ENCODE measurements around the gene OSBPL7.

Gene OSBPL7

DNA sequence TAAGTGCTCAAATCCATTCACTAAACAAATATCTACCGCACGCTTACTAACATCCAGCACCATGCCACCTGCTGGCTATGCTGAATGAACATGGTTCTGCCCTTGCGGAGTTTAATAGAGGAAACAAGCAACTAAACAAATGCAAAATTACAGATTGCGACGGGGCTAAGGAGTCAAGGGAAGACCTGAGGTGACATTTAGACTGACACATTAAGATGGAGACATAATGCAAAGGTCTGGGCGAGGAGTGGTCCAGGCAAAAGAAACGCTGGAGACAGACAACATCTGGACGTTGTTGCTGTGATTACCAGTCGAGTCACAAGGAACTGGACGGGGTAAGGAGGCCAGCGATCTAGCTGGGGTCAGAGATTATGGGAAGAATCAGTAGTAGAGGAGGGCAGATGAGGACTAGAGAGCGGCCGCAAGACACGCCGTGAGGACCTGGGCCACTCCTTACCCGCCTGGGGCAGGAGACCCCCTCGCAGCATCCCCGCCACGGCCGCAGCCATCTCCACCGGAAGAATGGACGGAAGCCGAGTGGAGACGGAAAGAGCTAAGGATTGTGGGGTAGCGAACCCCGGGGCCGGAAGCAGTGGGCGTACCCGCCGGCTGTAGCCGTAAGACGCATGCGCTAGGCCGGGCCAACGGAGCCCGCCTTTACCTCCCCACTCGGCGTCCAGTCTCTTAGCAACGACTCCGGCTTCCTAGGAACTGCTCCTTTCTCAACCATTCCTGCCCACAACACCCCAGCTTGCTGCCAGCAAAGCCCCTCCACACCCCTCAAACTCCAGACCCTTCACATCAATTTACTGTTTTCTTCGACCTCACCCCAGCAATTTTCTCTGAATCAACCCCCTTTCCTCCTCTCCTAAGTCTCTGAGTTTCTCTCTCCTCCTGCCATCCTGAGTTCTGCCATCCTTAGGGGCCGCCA, 9.7 kb upstream of the OSBPL7 start, which contains the start of the genes LRRC46 and MRPL10 (continued):
- TF ChIP-seq, protein P1, sequence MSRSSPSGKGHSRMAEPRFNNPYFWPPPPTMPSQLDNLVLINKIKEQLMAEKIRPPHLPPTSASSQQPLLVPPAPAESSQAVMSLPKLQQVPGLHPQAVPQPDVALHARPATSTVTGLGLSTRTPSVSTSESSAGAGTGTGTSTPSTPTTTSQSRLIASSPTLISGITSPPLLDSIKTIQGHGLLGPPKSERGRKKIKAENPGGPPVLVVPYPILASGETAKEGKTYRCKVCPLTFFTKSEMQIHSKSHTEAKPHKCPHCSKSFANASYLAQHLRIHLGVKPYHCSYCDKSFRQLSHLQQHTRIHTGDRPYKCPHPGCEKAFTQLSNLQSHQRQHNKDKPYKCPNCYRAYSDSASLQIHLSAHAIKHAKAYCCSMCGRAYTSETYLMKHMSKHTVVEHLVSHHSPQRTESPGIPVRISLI (tag by site-specific recombination; IDR thresholded peaks at IDR 0.05): no peak
- TF ChIP-seq, protein P2, sequence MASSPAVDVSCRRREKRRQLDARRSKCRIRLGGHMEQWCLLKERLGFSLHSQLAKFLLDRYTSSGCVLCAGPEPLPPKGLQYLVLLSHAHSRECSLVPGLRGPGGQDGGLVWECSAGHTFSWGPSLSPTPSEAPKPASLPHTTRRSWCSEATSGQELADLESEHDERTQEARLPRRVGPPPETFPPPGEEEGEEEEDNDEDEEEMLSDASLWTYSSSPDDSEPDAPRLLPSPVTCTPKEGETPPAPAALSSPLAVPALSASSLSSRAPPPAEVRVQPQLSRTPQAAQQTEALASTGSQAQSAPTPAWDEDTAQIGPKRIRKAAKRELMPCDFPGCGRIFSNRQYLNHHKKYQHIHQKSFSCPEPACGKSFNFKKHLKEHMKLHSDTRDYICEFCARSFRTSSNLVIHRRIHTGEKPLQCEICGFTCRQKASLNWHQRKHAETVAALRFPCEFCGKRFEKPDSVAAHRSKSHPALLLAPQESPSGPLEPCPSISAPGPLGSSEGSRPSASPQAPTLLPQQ (tag by site-specific recombination; IDR thresholded peaks at IDR 0.05): 0 out of 2 replicates have a peak, but pooled peaks have one; percentile 59
- TF ChIP-seq OSR2 (tag by site-specific recombination; IDR thresholded peaks at IDR 0.05) (peak; percentile 32; the same call in 1 of the 2 replicates), ZNF10 (tag by site-specific recombination; IDR thresholded peaks at IDR 0.05) (no peak), ZNF561 (tag by site-specific recombination; IDR thresholded peaks at IDR 0.05; ENCODE audit: borderline replicate concordance) (no peak), ZNF391 (tag by site-specific recombination; IDR thresholded peaks at IDR 0.05; ENCODE audit: borderline replicate concordance, low read depth) (peak; percentile 41; the same call in 1 of the 2 replicates), ZNF521 (tag by site-specific recombination; IDR thresholded peaks at IDR 0.05) (no peak), ZNF558 (tag by site-specific recombination; IDR thresholded peaks at IDR 0.05) (no peak), ZNF155 (tag by site-specific recombination; IDR thresholded peaks at IDR 0.05) (no peak), ZNF596 (tag by site-specific recombination; IDR thresholded peaks at IDR 0.05) (no peak), ZNF266 (tag by site-specific recombination; IDR thresholded peaks at IDR 0.05; ENCODE audit: low read depth) (no peak), ZNF777 (tag by site-specific recombination; IDR thresholded peaks at IDR 0.05; ENCODE audit: borderline replicate concordance) (no peak), YY2 (tag by site-specific recombination; IDR thresholded peaks at IDR 0.05) (peak; percentile 95), ZNF664 (tag by site-specific recombination; IDR thresholded peaks at IDR 0.05) (no peak), ZNF792 (tag by site-specific recombination; IDR thresholded peaks at IDR 0.05) (no peak), ZNF335 (tag by site-specific recombination; conservative IDR thresholded peaks at IDR 0.05) (peak; percentile 73), ZNF610 (tag by site-specific recombination; IDR thresholded peaks at IDR 0.05; ENCODE audit: borderline replicate concordance) (no peak), ZBTB48 (tag by site-specific recombination; IDR thresholded peaks at IDR 0.05) (no peak), ZNF654 (tag by site-specific recombination; IDR thresholded peaks at IDR 0.05; ENCODE audit: low read depth) (no peak), ZNF660 (tag by site-specific recombination; IDR thresholded peaks at IDR 0.05) (no peak; the same call in 1 of the 2 replicates), KLF1 (tag by site-specific recombination; IDR thresholded peaks at IDR 0.05) (0 out of 2 replicates have a peak, but pooled peaks have one; percentile 28), ZNF785 (tag by site-specific recombination; IDR thresholded peaks at IDR 0.05) (no peak), SCRT2 (tag by site-specific recombination; IDR thresholded peaks at IDR 0.05) (peak; percentile 59), ZNF394 (tag by site-specific recombination; IDR thresholded peaks at IDR 0.05; ENCODE audit: borderline replicate concordance) (peak; percentile 41; the same call in 1 of the 2 replicates), HOXA7 (CRISPR knock-in tag; IDR thresholded peaks at IDR 0.05; ENCODE audit: borderline replicate concordance) (no peak)
- TF ChIP-seq, protein P3, sequence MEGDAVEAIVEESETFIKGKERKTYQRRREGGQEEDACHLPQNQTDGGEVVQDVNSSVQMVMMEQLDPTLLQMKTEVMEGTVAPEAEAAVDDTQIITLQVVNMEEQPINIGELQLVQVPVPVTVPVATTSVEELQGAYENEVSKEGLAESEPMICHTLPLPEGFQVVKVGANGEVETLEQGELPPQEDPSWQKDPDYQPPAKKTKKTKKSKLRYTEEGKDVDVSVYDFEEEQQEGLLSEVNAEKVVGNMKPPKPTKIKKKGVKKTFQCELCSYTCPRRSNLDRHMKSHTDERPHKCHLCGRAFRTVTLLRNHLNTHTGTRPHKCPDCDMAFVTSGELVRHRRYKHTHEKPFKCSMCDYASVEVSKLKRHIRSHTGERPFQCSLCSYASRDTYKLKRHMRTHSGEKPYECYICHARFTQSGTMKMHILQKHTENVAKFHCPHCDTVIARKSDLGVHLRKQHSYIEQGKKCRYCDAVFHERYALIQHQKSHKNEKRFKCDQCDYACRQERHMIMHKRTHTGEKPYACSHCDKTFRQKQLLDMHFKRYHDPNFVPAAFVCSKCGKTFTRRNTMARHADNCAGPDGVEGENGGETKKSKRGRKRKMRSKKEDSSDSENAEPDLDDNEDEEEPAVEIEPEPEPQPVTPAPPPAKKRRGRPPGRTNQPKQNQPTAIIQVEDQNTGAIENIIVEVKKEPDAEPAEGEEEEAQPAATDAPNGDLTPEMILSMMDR (tag by site-specific recombination; IDR thresholded peaks at IDR 0.05): peak; percentile 46; the same call in 1 of the 2 replicates
- TF ChIP-seq, protein P4, sequence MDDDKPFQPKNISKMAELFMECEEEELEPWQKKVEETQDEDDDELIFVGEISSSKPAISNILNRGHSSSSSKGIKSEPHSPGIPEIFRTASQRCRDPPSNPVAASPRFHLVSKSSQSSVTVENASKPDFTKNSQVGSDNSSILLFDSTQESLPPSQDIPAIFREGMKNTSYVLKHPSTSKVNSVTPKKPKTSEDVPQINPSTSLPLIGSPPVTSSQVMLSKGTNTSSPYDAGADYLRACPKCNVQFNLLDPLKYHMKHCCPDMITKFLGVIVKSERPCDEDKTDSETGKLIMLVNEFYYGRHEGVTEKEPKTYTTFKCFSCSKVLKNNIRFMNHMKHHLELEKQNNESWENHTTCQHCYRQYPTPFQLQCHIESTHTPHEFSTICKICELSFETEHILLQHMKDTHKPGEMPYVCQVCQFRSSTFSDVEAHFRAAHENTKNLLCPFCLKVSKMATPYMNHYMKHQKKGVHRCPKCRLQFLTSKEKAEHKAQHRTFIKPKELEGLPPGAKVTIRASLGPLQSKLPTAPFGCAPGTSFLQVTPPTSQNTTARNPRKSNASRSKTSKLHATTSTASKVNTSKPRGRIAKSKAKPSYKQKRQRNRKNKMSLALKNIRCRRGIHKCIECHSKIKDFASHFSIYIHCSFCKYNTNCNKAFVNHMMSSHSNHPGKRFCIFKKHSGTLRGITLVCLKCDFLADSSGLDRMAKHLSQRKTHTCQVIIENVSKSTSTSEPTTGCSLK (tag by site-specific recombination; IDR thresholded peaks at IDR 0.05): no peak
- TF ChIP-seq, protein P5, sequence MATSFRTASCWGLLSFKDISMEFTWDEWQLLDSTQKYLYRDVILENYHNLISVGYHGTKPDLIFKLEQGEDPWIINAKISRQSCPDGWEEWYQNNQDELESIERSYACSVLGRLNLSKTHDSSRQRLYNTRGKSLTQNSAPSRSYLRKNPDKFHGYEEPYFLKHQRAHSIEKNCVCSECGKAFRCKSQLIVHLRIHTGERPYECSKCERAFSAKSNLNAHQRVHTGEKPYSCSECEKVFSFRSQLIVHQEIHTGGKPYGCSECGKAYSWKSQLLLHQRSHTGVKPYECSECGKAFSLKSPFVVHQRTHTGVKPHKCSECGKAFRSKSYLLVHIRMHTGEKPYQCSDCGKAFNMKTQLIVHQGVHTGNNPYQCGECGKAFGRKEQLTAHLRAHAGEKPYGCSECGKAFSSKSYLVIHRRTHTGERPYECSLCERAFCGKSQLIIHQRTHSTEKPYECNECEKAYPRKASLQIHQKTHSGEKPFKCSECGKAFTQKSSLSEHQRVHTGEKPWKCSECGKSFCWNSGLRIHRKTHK (tag by site-specific recombination; IDR thresholded peaks at IDR 0.05): no peak
- TF ChIP-seq, protein P6, sequence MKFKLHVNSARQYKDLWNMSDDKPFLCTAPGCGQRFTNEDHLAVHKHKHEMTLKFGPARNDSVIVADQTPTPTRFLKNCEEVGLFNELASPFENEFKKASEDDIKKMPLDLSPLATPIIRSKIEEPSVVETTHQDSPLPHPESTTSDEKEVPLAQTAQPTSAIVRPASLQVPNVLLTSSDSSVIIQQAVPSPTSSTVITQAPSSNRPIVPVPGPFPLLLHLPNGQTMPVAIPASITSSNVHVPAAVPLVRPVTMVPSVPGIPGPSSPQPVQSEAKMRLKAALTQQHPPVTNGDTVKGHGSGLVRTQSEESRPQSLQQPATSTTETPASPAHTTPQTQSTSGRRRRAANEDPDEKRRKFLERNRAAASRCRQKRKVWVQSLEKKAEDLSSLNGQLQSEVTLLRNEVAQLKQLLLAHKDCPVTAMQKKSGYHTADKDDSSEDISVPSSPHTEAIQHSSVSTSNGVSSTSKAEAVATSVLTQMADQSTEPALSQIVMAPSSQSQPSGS (tag by site-specific recombination; IDR thresholded peaks at IDR 0.05; ENCODE audit: low read depth): no peak

Data from HEK293 (cell line).